Psoas muscle (tissue), 8 donors: ENCODE data around the gene ABCA10. TPM values are rescaled to one million over a fixed set of nuclear protein-coding genes. Genes with fewer than 3 reads are reported as not detected.

Source experiments
- ATAC-seq, 4 donors: fragments of 200-7000 bp; cut with Tn5 transposase; one replicate each; pipeline ENCODE4 v1.9.1; 2020; ENCODE audit warnings: moderate library complexity in 3 of 4, mild to moderate bottlenecking in 2 of 4
- DNase-seq, 2 donors: peaks; one replicate each; pipeline ENCODE4 v3.0.0-alpha.2; 2020
- H3K27ac ChIP-seq: fragments of 200-600 bp; one replicate; pipeline ENCODE4 v1.8.0; 2022
- H3K27me3 ChIP-seq, 3 donors: fragments of 200-600 bp in 1 of 3; one replicate each; pipeline versions ENCODE4 v1.6.1 to v1.8.0; 2013 to 2022; ENCODE audit warnings: low read length in 2 of 3, mild to moderate bottlenecking in 2 of 3, moderate library complexity in 1 of 3; ENCODE audit not compliant: insufficient read depth in 3 of 3
- H3K36me3 ChIP-seq, 2 donors: fragments of 200-600 bp in 1 of 2; one replicate each; pipeline versions ENCODE4 v1.6.1 to v1.8.0; 2013 to 2022; ENCODE audit warnings: low read depth in 1 of 2, mild to moderate bottlenecking in 1 of 2, moderate library complexity in 1 of 2; ENCODE audit not compliant: insufficient read depth in 1 of 2
- H3K4me1 ChIP-seq: fragments of 200-600 bp; one replicate; pipeline ENCODE4 v1.8.0; 2022
- H3K4me3 ChIP-seq: fragments of 200-600 bp; one replicate; pipeline ENCODE4 v1.8.0; 2022; ENCODE audit warnings: mild to moderate bottlenecking
- H3K9me3 ChIP-seq: fragments of 200-600 bp; one replicate; pipeline ENCODE4 v1.8.0; 2022
- WGBS, 3 donors: extraction: QIAGEN DNeasy Blood & Tissue Kit; methylation state at CpG; one replicate each; pipeline versions ENCODE4 v1.1.6 to v1.1.7; 2013; 5-methylcytosine and 5-hydroxymethylcytosine counted together
- intact Hi-C, 2 donors: fragments of 100-400 bp; cut with DNase I; formaldehyde crosslinking; loops; one replicate each; pipeline versions ENCODE4 v1.11.0 to v1.14.2; 2022
- polyA plus RNA-seq, 3 donors: library from polyadenylated mRNA; stranded (reverse); fragments of 200-250 nt; gene quantifications; one replicate each; pipeline ENCODE4 v1.2.3, GENCODE V29; 2013
- total RNA-seq, 4 donors: library from RNA; stranded (reverse); fragmentation: NEBNext Ultra II Directional in 2 of 4; extraction: Animal tissue kit (Norgen Biotek cat#: 25700) in 2 of 4; gene quantifications; one replicate each; pipeline versions ENCODE4 v1.2.1 to v1.2.4, GENCODE V29; 2021 to 2023
- TF ChIP-seq, protein P1 (sequence below): fragments of 200-600 bp; IDR thresholded peaks from one replicate; pipeline ENCODE4 v1.8.0; 2022; ENCODE audit warnings: antibody characterized with exemption
- donor health status: healthy with polysubstance abuse.
- donor health status: DM: no; HTN: no; CAD: no; lungs with moderate emphysema.
- donor health status: Bipolar disorder and iron deficiency.
- donor health status: healthy.
- donor health status: DM: yes; HTN: yes; CAD: no.
- donor health status: DM: no; HTN: no; CAD: no.
- donor health status: DM: no; HTN: no; CAD: no.
- donor health status: DM: yes; HTN: yes; CAD: no.

ABCA10 gene
- total and polyA plus RNA-seq, 7 donors = 1.4 to 9.6 (median 5.0) TPM

DNA sequence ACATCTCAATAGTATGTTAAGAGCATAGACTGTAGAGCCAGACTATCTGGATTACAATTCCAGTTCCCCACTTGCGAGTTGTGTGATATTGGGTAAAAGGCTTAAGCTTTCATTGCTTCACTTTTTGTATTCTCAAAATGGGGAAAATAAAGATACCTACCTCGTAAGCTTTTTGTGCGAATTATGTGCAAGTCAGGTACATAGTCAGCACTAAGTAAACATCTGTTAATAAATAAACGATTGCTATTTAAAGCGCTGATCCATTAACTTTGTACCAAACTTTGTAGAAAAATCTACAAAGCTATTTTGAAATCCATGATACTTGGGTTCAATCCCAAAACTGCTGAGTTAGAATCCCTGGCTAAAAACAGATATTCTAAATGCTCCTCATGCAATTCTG, 106.6 kb downstream of the ABCA10 start:
- Histone ChIP-seq H3K9me3 (no peaks in the 10 kb centered on the region), H3K27me3 (no peaks in the 10 kb centered on the region), H3K4me1 (peaks cover 13% of the 10 kb centered on the region), H3K4me3 (no peak overlapping the region), H3K27ac (no peak overlapping the region), H3K36me3 (peaks cover 0 to 83% of the 10 kb centered on the region in 2 donors)
- intact Hi-C loops = no loop called here
- DNase-seq (no peak), ATAC-seq (no peak)
- TF ChIP-seq, protein P1, sequence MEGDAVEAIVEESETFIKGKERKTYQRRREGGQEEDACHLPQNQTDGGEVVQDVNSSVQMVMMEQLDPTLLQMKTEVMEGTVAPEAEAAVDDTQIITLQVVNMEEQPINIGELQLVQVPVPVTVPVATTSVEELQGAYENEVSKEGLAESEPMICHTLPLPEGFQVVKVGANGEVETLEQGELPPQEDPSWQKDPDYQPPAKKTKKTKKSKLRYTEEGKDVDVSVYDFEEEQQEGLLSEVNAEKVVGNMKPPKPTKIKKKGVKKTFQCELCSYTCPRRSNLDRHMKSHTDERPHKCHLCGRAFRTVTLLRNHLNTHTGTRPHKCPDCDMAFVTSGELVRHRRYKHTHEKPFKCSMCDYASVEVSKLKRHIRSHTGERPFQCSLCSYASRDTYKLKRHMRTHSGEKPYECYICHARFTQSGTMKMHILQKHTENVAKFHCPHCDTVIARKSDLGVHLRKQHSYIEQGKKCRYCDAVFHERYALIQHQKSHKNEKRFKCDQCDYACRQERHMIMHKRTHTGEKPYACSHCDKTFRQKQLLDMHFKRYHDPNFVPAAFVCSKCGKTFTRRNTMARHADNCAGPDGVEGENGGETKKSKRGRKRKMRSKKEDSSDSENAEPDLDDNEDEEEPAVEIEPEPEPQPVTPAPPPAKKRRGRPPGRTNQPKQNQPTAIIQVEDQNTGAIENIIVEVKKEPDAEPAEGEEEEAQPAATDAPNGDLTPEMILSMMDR = no peak
- 95 to 98% (median 97%) methylated on average over 5 of the region's 5 CpGs for WGBS, 3 donors

DNA sequence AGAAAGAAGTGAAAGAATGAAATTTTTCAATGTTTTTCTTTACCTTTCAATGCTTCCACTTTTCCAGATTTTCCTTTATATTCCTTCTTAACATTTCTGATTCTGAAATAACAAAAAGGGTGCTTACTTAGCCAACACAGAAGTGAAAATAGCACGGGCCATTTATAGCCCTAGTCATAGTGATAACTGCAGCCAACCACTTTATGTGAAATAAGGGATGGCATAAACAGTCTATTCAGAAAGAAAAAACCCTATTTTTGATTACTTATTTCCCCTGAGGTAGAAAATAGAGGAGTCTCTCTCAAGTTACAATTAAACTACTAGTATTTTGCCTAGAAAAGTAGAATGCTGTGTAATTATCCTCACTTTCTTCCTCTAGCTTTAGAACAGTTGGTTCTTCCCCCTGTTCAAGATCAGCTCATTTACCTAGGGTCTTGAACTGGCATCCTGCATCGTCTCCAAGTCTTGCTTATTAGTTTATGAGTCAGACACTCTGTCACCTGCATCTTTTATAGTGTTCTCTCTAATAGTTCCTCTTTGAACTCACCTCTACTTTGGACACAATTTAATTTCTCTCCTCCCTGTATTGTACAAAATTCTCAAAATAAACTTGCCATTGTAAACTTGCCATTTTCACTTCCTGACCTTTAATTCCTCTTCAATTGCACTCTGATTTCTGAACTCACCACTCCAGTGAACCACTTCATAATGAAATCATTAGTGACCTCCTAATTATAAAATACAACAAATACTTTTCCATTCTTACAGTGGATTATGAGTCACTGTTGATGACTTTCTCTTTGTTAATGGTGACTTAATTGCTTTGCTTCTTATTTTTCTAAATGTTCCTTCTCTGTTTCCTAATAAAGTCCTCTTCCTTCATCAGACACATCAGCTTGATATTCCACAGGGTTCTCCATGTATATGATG, 110.5 kb downstream of the ABCA10 start:
- TF ChIP-seq, protein P1 = no peak
- DNase-seq (no peak), ATAC-seq (peak in 2 of 4 donors; percentile 33 to 57)
- Histone ChIP-seq H3K4me3 (no peak overlapping the region), H3K4me1 (peaks cover 35% of the 10 kb centered on the region), H3K36me3 (peaks cover 0 to 60% of the 10 kb centered on the region in 2 donors), H3K27ac (peak overlapping the region; percentile 23), H3K27me3 (no peaks in the 10 kb centered on the region), H3K9me3 (no peaks in the 10 kb centered on the region)
- 11 to 25% (median 12%) methylated on average over 2 of the region's 2 CpGs for WGBS, 3 donors
- intact Hi-C loops = no loop called here

DNA sequence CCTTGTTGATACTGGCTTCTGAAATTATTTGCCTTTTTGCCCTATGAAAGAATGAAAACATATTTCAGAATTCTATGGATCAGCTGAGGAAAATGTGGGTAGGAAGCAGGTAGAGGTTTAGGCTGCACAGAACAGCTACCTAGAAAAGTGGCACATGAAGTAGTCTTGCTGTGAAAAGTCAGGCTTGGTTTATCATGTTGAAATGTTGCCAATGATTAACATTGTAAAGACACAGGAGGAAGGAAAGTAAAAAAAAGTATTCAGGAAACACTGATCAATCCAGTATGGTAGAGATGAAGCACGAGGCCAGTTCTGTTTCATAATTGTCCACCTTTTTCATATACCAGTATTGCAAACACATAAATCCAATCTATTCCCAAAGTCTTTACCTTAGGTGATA, 116.8 kb downstream of the ABCA10 start:
- ATAC-seq = no peak
- WGBS, 3 donors = 69 to 85% (median 78%) methylated on average over 1 of the region's 1 CpG
- Histone ChIP-seq H3K4me1 (peaks cover 19% of the 10 kb centered on the region), H3K9me3 (no peaks in the 10 kb centered on the region), H3K4me3 (no peak overlapping the region), H3K27me3 (no peaks in the 10 kb centered on the region), H3K36me3 (peaks cover 0 to 52% of the 10 kb centered on the region in 2 donors), H3K27ac (no peak overlapping the region)
- TF ChIP-seq, protein P1 = no peak
- DNase-seq = no peak
- intact Hi-C loops = no loop called here

DNA sequence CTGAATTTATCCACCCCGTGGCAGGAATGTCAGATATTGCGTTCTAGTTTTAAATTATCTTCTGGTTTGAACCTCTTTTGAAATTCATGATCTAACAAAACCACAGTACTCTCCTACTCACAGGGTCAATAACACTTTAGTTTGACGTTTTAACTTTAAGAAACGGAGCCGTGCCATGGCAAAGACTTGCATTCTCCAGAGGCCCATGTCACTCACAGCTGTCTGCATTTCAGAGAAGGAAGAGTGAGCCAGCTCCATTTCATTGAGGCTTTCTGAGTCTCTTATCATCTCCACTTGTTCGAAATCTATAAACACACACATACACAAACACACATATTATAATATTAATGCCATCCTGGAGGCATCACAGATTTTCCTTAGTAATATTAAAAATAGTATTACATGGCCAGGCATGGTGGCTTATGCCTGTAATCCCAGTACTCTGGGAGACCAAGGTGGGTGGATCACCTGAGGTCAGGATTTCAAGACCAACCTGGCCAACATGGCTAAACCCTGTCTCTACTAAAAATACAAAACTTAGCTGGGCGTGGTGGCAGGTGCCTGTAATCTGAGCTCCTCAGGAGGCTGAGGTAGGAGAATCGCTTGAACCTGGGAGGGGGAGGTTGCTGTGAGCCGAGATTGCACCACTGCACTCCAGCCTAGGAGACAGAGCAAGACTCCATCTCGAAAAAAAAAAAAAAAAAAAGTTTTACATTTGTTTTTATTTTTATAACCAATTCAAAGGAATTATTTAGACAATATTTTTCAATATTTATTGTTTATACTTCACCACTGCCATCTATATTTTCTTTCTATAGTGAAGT, 122.5 kb downstream of the ABCA10 start:
- H3K4me3 ChIP-seq = no peak overlapping the region
- peak in 1 of 2 donors; percentile 45 for DNase-seq
- H3K27me3 ChIP-seq = no peaks in the 10 kb centered on the region
- WGBS, 3 donors = 33 to 41% (median 34%) methylated on average over 10 of the region's 10 CpGs
- H3K27ac ChIP-seq = peak overlapping the region; percentile 6
- TF ChIP-seq, protein P1 = peak; percentile 11
- no peaks in the 10 kb centered on the region for H3K9me3 ChIP-seq
- intact Hi-C loops = no loop called here
- peaks cover 0 to 59% of the 10 kb centered on the region in 2 donors for H3K36me3 ChIP-seq
- no peaks in the 10 kb centered on the region for H3K4me1 ChIP-seq
- ATAC-seq = peak; percentile 76 to 93 (median 86)
